Parathyroid adenoma (tissue), 2 donors: ENCODE measurements around the gene DNAJA4.

Experiments
- H2AFZ ChIP-seq: fragments of 300-600 bp; sonication (generic); one replicate; pipeline ENCODE4 v1.7.0; 2017; ENCODE audit warnings: antibody characterized with exemption, mild to moderate bottlenecking
- H3K27ac ChIP-seq: fragments of 300-600 bp; sonication (generic); one replicate; pipeline ENCODE4 v1.7.0; 2017
- H3K27me3 ChIP-seq: fragments of 300-600 bp; sonication (generic); one replicate; pipeline ENCODE4 v1.7.0; 2017; ENCODE audit warnings: low read length; ENCODE audit not compliant: control insufficient read depth, insufficient read depth
- H3K36me3 ChIP-seq: fragments of 300-600 bp; sonication (generic); one replicate; pipeline ENCODE4 v1.7.0; 2017; ENCODE audit warnings: low read length; ENCODE audit not compliant: control insufficient read depth, insufficient read depth
- H3K4me1 ChIP-seq: fragments of 300-600 bp; sonication (generic); one replicate; pipeline ENCODE4 v1.7.0; 2017; ENCODE audit warnings: control low read depth
- H3K4me2 ChIP-seq: fragments of 300-600 bp; sonication (generic); one replicate; pipeline ENCODE4 v1.7.0; 2017; ENCODE audit warnings: low read length
- H3K4me3 ChIP-seq: fragments of 300-600 bp; sonication (generic); one replicate; pipeline ENCODE4 v1.7.0; 2017; ENCODE audit warnings: low read depth, low read length
- H3K79me2 ChIP-seq: fragments of 300-600 bp; sonication (generic); one replicate; pipeline ENCODE4 v1.7.0; 2017; ENCODE audit warnings: control low read depth
- H3K9ac ChIP-seq: fragments of 300-600 bp; sonication (generic); one replicate; pipeline ENCODE4 v1.7.0; 2017; ENCODE audit warnings: mild to moderate bottlenecking
- H3K9me3 ChIP-seq: fragments of 300-600 bp; sonication (generic); one replicate; pipeline ENCODE4 v1.7.0; 2017; ENCODE audit warnings: low read length; ENCODE audit not compliant: control insufficient read depth
- CTCF ChIP-seq: fragments of 300-600 bp; sonication (generic); IDR thresholded peaks from one replicate; pipeline ENCODE4 v1.7.0; 2017; ENCODE audit warnings: antibody characterized with exemption, mild to moderate bottlenecking
- donor health status: primary hyperparathyroidism.

Gene DNAJA4

GRCh38 chr15:78272316-78272715 is 8.0 kb downstream of the DNAJA4 start:
- Histone ChIP-seq H3K36me3 (no peaks in the 10 kb centered on the region), H3K4me2 (no peak overlapping the region), H3K27ac (no peak overlapping the region), H3K4me1 (no peaks in the 10 kb centered on the region), H3K27me3 (no peaks in the 10 kb centered on the region), H2AFZ (no peak overlapping the region), H3K9ac (no peak overlapping the region), H3K9me3 (no peaks in the 10 kb centered on the region), H3K4me3 (no peak overlapping the region), H3K79me2 (no peaks in the 10 kb centered on the region)
- no peak for TF ChIP-seq CTCF

- no peaks in the 10 kb centered on the region for H3K36me3 ChIP-seq
- TF ChIP-seq CTCF = no peak
Measured at GRCh38 chr15:78272776-78273175, 8.4 kb downstream of the DNAJA4 start.

GRCh38 chr15:78274994-78275393 is 10.6 kb downstream of the DNAJA4 start:
- no peak for TF ChIP-seq CTCF
- no peak overlapping the region for H3K27ac ChIP-seq
- H3K4me2 ChIP-seq = no peak overlapping the region
- no peaks in the 10 kb centered on the region for H3K36me3 ChIP-seq
- no peaks in the 10 kb centered on the region for H3K79me2 ChIP-seq
- no peaks in the 10 kb centered on the region for H3K4me1 ChIP-seq
- H3K9ac ChIP-seq = no peak overlapping the region
- no peak overlapping the region for H3K4me3 ChIP-seq
- H3K9me3 ChIP-seq = no peaks in the 10 kb centered on the region
- H3K27me3 ChIP-seq = no peaks in the 10 kb centered on the region
- no peak overlapping the region for H2AFZ ChIP-seq

More at GRCh38 chr15:78272776-78273175, 8.4 kb downstream of the DNAJA4 start:
- Histone ChIP-seq H3K4me1 (no peaks in the 10 kb centered on the region), H3K27me3 (no peaks in the 10 kb centered on the region), H3K9ac (no peak overlapping the region), H2AFZ (no peak overlapping the region), H3K79me2 (no peaks in the 10 kb centered on the region), H3K9me3 (no peaks in the 10 kb centered on the region), H3K4me3 (no peak overlapping the region), H3K4me2 (no peak overlapping the region), H3K27ac (no peak overlapping the region)

GRCh38 chr15:78276064-78276943 is 11.9 kb downstream of the DNAJA4 start:
- H3K9ac ChIP-seq = no peak overlapping the region
- H2AFZ ChIP-seq = no peak overlapping the region
- H3K36me3 ChIP-seq = no peaks in the 10 kb centered on the region
- H3K79me2 ChIP-seq = no peaks in the 10 kb centered on the region
- H3K4me2 ChIP-seq = no peak overlapping the region
- no peak for TF ChIP-seq CTCF
- H3K4me1 ChIP-seq = no peaks in the 10 kb centered on the region
- H3K4me3 ChIP-seq = no peak overlapping the region
- no peaks in the 10 kb centered on the region for H3K27me3 ChIP-seq
- H3K9me3 ChIP-seq = no peaks in the 10 kb centered on the region
- no peak overlapping the region for H3K27ac ChIP-seq
